Adrenal gland (tissue), 5 donors: Measurements from ENCODE around the gene SMIM24.

Source experiments
- CTCF ChIP-seq, 6 experiments: fragments of 450-650 bp in 4 of 6; fragments of 200-600 bp in 2 of 6; sonication (generic) in 1 of 6; IDR thresholded peaks; 1 replicate in 5 of 6; 2 replicates in 1 of 6; pipeline versions ENCODE4 v1.5.1 to v1.8.0; 2016 to 2021; ENCODE audit warnings: antibody characterized with exemption in 6 of 6, mild to moderate bottlenecking in 2 of 6, moderate library complexity in 1 of 6
- POLR2A ChIP-seq, 2 donors: fragments of 450-650 bp; IDR thresholded peaks; one replicate each; pipeline ENCODE4 v1.6.1; 2017; ENCODE audit warnings: antibody characterized with exemption in 2 of 2, mild to moderate bottlenecking in 2 of 2, moderate library complexity in 1 of 2
- donor health status: DM: no; HTN: no; CAD: no.

GRCh38 chr19:3501780-3502179 lies 21.5 kb upstream of the SMIM24 start:
- TF ChIP-seq CTCF (IDR thresholded peaks at IDR 0.05) (no peak), POLR2A (IDR thresholded peaks at IDR 0.05) (no peak)
